HG03469 (cell line): Measurements from ENCODE around the gene BMAL1.
"Not testable (repeated sequence)": the region's sequence is repeated elsewhere in the genome, so short reads cannot be mapped to it uniquely, and the experiment has no call there.

Experiments used
- ATAC-seq: cut with Tn5 transposase; IDR thresholded peaks from one replicate; pipeline ENCODE4 v1.9.1; 2021; ENCODE audit warnings: mild to moderate bottlenecking, moderate library complexity, moderate number of reproducible peaks; ENCODE audit not compliant: unreplicated experiment

BMAL1 gene

GRCh38 chr11:13436836-13437235, 159.2 kb downstream of the BMAL1 start:
- not testable (repeated sequence) for ATAC-seq
